ENCODE data around the gene CLEC7A. TPM values are rescaled to one million over a fixed set of nuclear protein-coding genes. Genes with fewer than 3 reads are reported as not detected.

Gene CLEC7A
- total RNA-seq, 3 donors from 2014 or later: 5.2 to 14.7 (median 13.8) TPM

GRCh38 chr12:10131111-10131690, 1.2 kb upstream of the CLEC7A start:
- H3K9me3 ChIP-seq: no peaks in the 10 kb centered on the region
- no peaks in the 10 kb centered on the region for H3K4me1 ChIP-seq
- no peaks in the 10 kb centered on the region for H3K36me3 ChIP-seq
- H3K27ac ChIP-seq: no peak overlapping the region
- intact Hi-C loops (cut with DNase I; ENCODE audit: low total_unique reads): loop anchor here (10.0 kb wide), 1 partner anchor 96 kb away; the partner anchor contains the start of gene CLEC9A
- no peaks in the 10 kb centered on the region for H3K27me3 ChIP-seq
- TF ChIP-seq CTCF (IDR thresholded peaks at IDR 0.05): no peak
- TF ChIP-seq POLR2A (IDR thresholded peaks at IDR 0.05): no peak
- TF ChIP-seq POLR2AphosphoS5 (IDR thresholded peaks at IDR 0.05): no peak
- DNase-seq (ENCODE audit: low spot score in 2 of 2): no peak
- no peak overlapping the region for H3K4me3 ChIP-seq

DNA sequence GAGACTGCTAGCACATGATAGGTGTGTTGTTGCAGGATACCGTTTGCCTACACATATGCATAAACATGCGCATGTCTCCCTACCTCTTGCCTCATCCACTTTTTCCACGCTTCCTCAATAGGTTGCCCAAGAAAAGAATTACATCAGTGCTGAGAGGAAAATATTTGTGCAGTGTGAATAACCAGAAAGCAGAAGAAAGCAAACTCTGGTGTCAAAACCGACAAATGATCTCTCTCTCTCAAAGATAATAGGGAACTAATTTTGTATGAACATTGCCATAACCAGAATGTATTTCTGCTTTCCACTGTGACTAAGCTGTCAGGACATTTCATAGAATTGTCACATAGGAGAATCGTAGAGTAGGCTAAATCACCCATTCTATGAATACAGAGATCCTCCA, 1.3 kb downstream of the CLEC7A start:
- no peak overlapping the region for H3K27ac ChIP-seq
- TF ChIP-seq CTCF (IDR thresholded peaks at IDR 0.05): no peak
- no peak for TF ChIP-seq POLR2A (IDR thresholded peaks at IDR 0.05)
- TF ChIP-seq POLR2AphosphoS5 (IDR thresholded peaks at IDR 0.05): no peak

GRCh38 chr12:10126413-10126812, 3.6 kb downstream of the CLEC7A start:
- no peak for DNase-seq (ENCODE audit: low spot score in 2 of 2)
- TF ChIP-seq POLR2A (IDR thresholded peaks at IDR 0.05) (no peak), CTCF (IDR thresholded peaks at IDR 0.05) (no peak), POLR2AphosphoS5 (IDR thresholded peaks at IDR 0.05) (no peak)
- Histone ChIP-seq H3K4me1 (no peaks in the 10 kb centered on the region), H3K4me3 (no peak overlapping the region), H3K36me3 (no peaks in the 10 kb centered on the region), H3K27ac (no peak overlapping the region), H3K27me3 (no peaks in the 10 kb centered on the region), H3K9me3 (no peaks in the 10 kb centered on the region)
- intact Hi-C loops (cut with DNase I; ENCODE audit: low total_unique reads): no loop called here

More for the DNA sequence above, 1.3 kb downstream of the CLEC7A start:
- intact Hi-C loops (cut with DNase I; ENCODE audit: low total_unique reads): no loop called here
- H3K4me1 ChIP-seq: no peaks in the 10 kb centered on the region
- peak overlapping the region in 1 of 3 donors; percentile 10 for H3K4me3 ChIP-seq
- H3K36me3 ChIP-seq: no peaks in the 10 kb centered on the region
- DNase-seq (ENCODE audit: low spot score in 2 of 2): no peak
- H3K27me3 ChIP-seq: no peaks in the 10 kb centered on the region
- no peaks in the 10 kb centered on the region for H3K9me3 ChIP-seq

DNA sequence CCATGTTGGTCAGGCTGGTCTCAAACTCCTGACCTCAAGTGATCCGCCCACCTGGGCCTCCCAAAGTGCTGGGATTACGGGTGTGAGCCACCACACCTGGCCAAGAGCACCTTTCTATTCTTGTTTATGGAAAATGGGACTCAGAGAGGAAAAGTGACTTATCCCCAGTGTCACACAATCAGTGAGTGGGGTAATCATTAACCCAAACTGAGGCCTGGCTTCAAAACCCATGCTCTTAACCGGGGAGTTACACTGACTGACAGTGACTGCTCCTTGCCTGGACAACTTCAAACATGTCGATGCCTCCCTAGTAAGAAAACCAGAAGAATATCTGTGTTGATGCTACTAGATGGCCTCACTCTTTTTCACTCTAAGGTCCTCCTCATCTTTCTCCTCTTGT, 7.3 kb downstream of the CLEC7A start:
- intact Hi-C loops (cut with DNase I; ENCODE audit: low total_unique reads): no loop called here

More for the DNA sequence above, 7.3 kb downstream of the CLEC7A start:
- Histone ChIP-seq H3K27me3 (no peaks in the 10 kb centered on the region), H3K9me3 (no peaks in the 10 kb centered on the region), H3K4me3 (no peak overlapping the region), H3K27ac (no peak overlapping the region), H3K36me3 (no peaks in the 10 kb centered on the region), H3K4me1 (no peaks in the 10 kb centered on the region)
- DNase-seq (ENCODE audit: low spot score in 2 of 2): no peak
- TF ChIP-seq POLR2AphosphoS5 (IDR thresholded peaks at IDR 0.05) (no peak), CTCF (IDR thresholded peaks at IDR 0.05) (no peak), POLR2A (IDR thresholded peaks at IDR 0.05) (no peak)
